DMS53 treated with DMSO at 0.1 percent for 48 hours (cell line): ENCODE measurements around the gene SMIM35.
"Not testable (repeated sequence)": the region's sequence is repeated elsewhere in the genome, so short reads cannot be mapped to it uniquely, and the experiment has no call there.

Source experiments
- DNase-seq: peaks from one replicate; lab custom pipeline; 2025; ENCODE audit not compliant: unreplicated experiment; lab: John Stamatoyannopoulos, UW

Gene SMIM35

GRCh38 chr11:118082880-118083552 lies 3.7 kb downstream of the SMIM35 start:
- no peak for DNase-seq

DNA sequence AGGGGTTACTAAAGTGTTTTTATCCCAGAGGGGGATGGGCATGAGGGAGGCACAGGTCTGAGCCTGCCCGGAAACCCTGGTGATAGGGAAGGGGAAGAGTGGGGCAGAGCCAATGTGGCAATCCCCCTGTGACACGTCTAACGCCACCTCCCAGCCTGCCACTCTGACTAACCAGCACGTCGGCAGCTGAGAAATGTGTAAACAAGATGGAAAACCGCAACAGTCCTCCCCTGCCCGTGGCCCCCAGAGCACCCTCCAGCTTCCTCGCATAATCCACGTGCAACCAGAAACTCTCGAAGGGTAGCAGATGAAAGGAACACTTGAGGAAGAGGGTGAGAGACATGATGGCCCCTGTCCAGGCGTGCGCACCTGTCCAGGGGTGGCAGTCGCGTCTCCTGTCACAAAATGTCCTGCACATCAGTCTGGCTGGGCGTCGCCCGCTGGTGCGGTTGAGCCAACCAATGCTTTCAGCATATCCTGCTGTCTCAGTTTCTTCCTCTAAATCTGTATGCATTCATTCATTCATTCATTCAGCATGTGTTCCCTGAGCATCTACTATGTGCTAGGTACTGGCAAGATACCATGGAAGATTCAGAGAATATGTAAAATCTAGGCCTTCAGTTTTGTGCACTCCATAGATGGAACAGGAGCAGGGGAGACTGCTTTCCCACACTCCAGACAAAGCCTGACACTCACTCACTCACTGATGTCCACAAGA lies 5.4 kb downstream of the SMIM35 start:
- no peak for DNase-seq

DNA sequence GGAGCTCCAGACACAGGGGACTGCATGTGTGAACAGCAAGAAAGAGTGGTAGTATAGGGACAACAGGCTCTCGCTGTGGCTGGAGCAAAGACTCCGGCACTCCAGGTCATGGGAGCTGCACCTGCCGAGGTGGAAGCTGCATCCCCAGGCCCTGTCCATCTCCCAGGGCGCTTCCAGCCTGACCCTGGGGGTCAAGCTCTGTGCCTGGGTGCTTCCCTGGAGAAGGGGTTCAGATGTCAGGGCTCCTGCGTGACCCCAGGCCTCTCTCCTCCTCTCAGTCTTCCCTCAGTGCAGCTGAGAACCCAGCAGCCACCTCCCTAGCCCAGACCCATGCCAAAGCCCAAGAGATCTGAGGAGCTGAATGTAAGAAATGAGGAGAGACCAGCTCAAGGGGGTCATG lies 6.5 kb downstream of the SMIM35 start:
- DNase-seq: no peak

DNA sequence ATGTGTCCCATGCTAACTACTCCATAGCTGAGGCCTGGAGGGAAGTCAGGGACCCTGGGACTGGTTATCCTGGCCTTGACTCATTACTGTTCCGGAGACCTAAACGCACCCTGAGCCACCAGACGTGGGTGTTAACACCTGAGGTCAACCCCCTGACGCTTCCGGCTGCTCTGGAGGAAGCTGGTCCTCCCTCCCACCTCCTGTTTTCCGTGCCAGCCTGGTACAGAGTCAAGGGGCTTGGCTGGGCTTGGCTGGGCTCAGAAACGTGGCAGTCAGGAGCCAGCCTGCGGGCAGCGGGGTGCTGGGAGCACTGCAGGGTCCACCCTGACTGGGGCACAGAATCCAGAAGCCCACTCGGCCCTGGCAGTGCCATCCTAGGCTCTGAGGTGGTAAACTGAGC lies 7.3 kb downstream of the SMIM35 start:
- no peak for DNase-seq

- DNase-seq: no peak
These were observed 7.8 kb downstream of the SMIM35 start for GRCh38 chr11:118078911-118079411.

DNA sequence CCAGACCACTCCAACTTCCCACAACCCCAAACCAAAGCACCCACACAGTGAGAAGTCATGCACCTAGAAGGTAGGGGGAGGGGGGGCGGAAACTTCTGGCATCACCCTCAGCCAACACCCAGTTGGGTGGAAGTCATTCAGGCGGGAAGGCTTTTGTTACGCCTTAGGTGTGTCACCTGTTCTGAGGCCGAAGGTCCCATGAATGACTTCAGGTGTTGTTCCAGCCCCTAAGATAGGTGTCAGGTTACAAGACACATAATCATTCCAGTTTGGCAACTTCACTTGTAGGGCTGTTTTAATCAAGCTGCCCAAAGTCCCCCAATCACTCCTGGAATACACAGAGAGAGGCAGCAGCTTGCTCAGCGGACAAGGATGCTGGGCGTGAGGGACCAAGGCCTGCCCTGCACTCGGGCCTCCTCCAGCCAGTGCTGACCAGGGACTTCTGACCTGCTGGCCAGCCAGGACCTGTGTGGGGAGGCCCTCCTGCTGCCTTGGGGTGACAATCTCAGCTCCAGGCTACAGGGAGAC lies 9.9 kb downstream of the SMIM35 start, which contains the start of gene TMPRSS4:
Gene TMPRSS4 (plus strand): TSS at position 325 of the 528 bp plus-strand sequence. CDS start 225 bp downstream, outside the sequence.
- DNase-seq: peak; percentile 77

- DNase-seq: peak; percentile 62
These were observed 12.0 kb downstream of the SMIM35 start for GRCh38 chr11:118074785-118075184.

- no peak for DNase-seq
These were observed 12.6 kb downstream of the SMIM35 start for GRCh38 chr11:118074091-118074685.

GRCh38 chr11:118073554-118073953 lies 13.2 kb downstream of the SMIM35 start:
- no peak for DNase-seq

- DNase-seq: no peak
These were observed 15.2 kb downstream of the SMIM35 start for GRCh38 chr11:118071416-118072030.

DNA sequence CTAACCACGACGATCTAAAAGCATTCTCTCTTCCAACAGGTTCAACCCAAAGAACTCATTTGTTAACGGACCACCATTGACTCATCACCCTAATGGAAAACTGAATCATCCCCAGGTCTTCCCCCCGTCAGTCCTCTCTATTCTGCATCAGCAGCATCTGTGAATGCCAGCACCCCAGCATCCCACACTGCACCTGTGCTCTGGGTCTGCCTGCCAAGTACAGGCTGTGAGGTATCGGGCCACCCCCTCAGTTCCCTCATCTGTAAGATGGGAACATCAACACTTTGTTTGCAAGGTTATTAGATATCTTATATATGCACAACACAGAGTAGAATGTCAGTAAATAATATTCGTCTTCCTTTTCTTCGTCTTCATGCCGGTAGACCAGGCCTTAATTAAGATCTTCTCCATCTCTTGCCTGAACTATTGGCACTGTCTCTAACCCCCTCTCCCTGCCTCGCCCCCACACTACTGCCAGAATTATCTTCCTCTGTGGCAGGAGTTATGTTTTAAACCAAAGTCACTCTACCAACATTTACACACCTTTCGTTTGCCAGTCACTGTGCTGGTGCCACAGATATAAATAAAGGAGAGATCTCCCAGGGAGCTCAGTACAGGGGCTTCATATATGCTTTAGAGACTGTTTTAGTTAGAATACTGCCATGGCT lies 17.7 kb downstream of the SMIM35 start:
- DNase-seq: no peak

DNA sequence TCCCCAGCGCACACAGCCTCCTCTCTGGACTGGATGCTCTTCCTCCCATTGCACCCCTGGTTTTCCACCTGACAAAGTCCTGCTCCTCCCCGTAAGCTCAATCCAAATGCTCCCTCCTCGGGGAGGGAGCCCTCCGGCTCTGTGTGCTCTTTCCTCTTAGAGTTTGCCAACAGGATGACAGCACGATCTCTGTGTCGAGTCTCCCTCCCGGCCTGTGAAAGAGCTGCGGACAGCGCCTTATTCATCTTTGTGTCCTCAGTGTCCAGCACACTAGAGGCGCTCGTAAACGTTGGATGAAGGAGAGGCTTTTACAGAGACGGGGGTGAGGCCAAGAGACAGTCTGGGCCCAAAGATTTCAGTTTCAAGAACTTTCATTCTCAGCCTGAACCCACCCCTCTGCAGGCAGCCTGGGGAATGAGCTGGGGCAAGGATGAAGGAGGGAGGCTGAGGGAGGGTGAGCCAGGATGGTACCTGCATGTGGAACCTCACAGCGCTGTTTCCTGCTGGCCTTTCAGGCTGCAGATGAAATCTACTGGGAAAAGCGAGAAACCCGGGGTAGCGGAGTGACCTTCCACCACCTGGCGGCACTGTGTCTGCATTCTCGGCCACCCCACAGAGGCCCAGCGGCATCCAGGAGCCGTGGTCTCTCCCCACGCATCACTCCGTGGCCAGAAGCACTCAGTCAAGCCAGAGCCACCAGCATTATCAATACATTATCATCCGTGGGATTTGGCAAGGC lies 18.4 kb downstream of the SMIM35 start:
- DNase-seq: no peak

DNA sequence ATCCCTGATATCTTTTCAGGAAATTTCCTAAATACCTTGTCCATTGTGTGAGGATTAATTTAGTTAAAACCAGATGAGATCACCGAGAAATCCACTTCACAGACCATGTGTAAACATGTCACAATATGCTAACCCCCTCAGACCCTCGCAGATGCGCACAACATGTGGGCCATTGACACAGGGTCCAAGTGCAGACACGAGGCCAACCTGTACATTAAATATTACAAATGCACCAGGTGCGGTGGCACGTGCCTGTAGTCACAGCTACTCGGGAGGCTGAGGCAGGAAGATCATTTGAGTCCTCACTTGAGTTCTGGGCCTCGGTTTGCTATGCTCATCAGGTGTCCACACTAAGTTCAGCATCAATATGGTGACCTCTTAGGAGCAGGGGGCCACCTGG lies 19.8 kb downstream of the SMIM35 start:
- DNase-seq: no peak

DNA sequence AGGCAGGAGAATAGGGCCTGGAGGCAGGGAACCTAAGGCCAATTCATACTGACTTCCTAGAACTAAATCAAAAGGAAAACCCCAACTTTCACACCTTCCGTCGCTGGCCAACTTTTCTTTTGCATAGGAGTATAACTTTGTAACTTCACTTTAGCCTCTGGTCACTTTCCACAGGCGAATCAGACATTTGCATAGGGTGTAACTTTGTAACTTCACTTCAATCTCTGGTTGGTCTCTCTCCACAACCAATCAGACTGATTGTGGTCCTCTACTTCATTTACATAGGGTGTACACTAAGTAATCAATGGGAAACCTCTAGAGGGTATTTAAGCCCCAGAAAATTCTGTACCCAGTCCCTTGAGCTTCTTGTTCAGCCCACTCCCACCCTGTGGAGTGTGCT lies 21.4 kb downstream of the SMIM35 start:
- no peak for DNase-seq

- DNase-seq: no peak
These were observed 21.8 kb downstream of the SMIM35 start for GRCh38 chr11:118064956-118065355.

DNA sequence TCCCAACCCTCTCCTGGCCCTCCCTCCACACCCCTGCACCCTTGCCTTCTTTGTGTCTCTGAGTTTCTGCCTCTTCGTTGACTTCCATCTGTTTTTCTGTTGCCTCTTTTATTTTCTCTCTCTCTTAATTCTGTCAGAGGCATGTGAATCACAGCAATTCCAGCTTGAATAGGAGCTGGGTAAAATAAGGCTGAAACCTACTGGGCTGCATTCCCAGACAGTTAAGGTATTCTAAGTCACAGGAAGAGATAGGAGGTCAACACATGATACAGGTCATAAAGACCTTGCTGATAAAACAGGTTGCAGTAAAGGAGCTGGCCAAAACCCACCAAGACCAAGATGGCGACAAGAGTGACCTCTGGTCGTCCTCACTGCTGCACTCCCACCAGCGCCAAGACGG lies 24.1 kb downstream of the SMIM35 start:
- DNase-seq: not testable (repeated sequence)

GRCh38 chr11:118062181-118062580 lies 24.6 kb downstream of the SMIM35 start:
- DNase-seq: not testable (repeated sequence)

DNA sequence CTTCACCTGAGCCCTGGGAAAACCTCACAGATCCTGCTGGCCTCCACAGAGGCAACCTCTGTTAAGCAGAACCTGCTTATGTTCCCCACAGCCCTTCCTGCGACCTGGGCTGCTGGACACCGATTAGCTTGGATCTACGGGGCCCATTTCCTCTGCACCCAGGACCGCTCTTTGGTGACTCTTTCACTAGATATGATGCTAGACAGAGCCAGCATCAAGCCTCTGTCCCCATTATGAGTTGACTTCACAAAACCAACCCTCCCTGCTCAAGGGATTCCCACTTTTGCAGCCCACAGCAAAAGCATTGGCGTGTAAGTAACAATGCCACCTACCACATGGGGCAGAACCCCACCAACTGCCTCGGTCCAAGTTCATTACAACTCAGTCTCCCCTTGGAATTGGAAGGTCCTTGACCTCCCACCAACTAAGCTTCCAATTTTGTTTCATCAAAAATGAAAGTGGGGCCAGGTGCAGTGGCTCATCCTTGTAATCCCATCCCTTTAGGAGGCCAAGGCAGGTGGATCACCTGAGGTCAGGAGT lies 25.1 kb downstream of the SMIM35 start:
- DNase-seq: no peak

GRCh38 chr11:118060869-118061268 lies 25.9 kb downstream of the SMIM35 start:
- no peak for DNase-seq
